Cerebellar cortex (tissue), 1 donor: ENCODE data around the gene ESRRA.

Experiments
- DNase-seq: peaks from one replicate; pipeline ENCODE4 v3.0.0-alpha.2; 2015; ENCODE audit warnings: low spot score

ESRRA gene

GRCh38 chr11:64305075-64305690, at the start of gene ESRRA:
Gene ESRRA, plus strand, starts transcription at chr11:64305524. Its CDS starts 1,656 bp downstream, at chr11:64307180.
- peak; percentile 98 for DNase-seq

- DNase-seq: no peak
These were observed 49.0 kb upstream of the ESRRA start for GRCh38 chr11:64256300-64256699.

GRCh38 chr11:64258356-64258755, 47.0 kb upstream of the ESRRA start:
- DNase-seq: no peak

- DNase-seq: no peak
These were observed 46.3 kb upstream of the ESRRA start for GRCh38 chr11:64258946-64259532.

- no peak for DNase-seq
These were observed 45.7 kb upstream of the ESRRA start for GRCh38 chr11:64259533-64260067.

GRCh38 chr11:64260147-64260708, 45.1 kb upstream of the ESRRA start:
- no peak for DNase-seq

- DNase-seq: no peak
These were observed 43.7 kb upstream of the ESRRA start for GRCh38 chr11:64261556-64262080.

GRCh38 chr11:64262271-64263002, 42.9 kb upstream of the ESRRA start:
- DNase-seq: no peak

- no peak for DNase-seq
These were observed 42.0 kb upstream of the ESRRA start for GRCh38 chr11:64263021-64263946.

GRCh38 chr11:64263947-64264317, 41.4 kb upstream of the ESRRA start:
- DNase-seq: no peak

GRCh38 chr11:64264371-64264852, 40.9 kb upstream of the ESRRA start:
- DNase-seq: no peak

- DNase-seq: no peak
These were observed 39.9 kb upstream of the ESRRA start for GRCh38 chr11:64265176-64266160.

- no peak for DNase-seq
These were observed 39.0 kb upstream of the ESRRA start for GRCh38 chr11:64266339-64266738.

- DNase-seq: no peak
These were observed 37.9 kb upstream of the ESRRA start for GRCh38 chr11:64267207-64267945.

- DNase-seq: peak; percentile 62
These were observed 37.1 kb upstream of the ESRRA start for GRCh38 chr11:64268025-64268892.

- DNase-seq: no peak
These were observed 36.3 kb upstream of the ESRRA start for GRCh38 chr11:64268893-64269539.

- DNase-seq: peak; percentile 100
These were observed 35.6 kb upstream of the ESRRA start for GRCh38 chr11:64269540-64270220.
